ENCODE results near the gene UMODL1.

GRCh38 chr21:42061195-42061985, 9.7 kb upstream of the UMODL1 start:
- TF ChIP-seq SIN3A (IDR thresholded peaks at IDR 0.05; ENCODE audit: borderline replicate concordance, insufficient read depth, low read depth, low read length) = no peak
- no peak for TF ChIP-seq CTCF (IDR thresholded peaks at IDR 0.05)
- TF ChIP-seq, protein P1, sequence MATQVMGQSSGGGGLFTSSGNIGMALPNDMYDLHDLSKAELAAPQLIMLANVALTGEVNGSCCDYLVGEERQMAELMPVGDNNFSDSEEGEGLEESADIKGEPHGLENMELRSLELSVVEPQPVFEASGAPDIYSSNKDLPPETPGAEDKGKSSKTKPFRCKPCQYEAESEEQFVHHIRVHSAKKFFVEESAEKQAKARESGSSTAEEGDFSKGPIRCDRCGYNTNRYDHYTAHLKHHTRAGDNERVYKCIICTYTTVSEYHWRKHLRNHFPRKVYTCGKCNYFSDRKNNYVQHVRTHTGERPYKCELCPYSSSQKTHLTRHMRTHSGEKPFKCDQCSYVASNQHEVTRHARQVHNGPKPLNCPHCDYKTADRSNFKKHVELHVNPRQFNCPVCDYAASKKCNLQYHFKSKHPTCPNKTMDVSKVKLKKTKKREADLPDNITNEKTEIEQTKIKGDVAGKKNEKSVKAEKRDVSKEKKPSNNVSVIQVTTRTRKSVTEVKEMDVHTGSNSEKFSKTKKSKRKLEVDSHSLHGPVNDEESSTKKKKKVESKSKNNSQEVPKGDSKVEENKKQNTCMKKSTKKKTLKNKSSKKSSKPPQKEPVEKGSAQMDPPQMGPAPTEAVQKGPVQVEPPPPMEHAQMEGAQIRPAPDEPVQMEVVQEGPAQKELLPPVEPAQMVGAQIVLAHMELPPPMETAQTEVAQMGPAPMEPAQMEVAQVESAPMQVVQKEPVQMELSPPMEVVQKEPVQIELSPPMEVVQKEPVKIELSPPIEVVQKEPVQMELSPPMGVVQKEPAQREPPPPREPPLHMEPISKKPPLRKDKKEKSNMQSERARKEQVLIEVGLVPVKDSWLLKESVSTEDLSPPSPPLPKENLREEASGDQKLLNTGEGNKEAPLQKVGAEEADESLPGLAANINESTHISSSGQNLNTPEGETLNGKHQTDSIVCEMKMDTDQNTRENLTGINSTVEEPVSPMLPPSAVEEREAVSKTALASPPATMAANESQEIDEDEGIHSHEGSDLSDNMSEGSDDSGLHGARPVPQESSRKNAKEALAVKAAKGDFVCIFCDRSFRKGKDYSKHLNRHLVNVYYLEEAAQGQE (IDR thresholded peaks at IDR 0.05; ENCODE audit: insufficient read depth in 1 of 2, low read depth in 2 of 2, low read length in 1 of 2) = no peak
